ENCODE results near the gene GRHL1. TPM values are rescaled to one million over a fixed set of nuclear protein-coding genes. Genes with fewer than 3 reads are reported as not detected.

The GRHL1 gene
- total and polyA plus RNA-seq, 8 donors: 0.95 to 5.3 (median 2.1) TPM

DNA sequence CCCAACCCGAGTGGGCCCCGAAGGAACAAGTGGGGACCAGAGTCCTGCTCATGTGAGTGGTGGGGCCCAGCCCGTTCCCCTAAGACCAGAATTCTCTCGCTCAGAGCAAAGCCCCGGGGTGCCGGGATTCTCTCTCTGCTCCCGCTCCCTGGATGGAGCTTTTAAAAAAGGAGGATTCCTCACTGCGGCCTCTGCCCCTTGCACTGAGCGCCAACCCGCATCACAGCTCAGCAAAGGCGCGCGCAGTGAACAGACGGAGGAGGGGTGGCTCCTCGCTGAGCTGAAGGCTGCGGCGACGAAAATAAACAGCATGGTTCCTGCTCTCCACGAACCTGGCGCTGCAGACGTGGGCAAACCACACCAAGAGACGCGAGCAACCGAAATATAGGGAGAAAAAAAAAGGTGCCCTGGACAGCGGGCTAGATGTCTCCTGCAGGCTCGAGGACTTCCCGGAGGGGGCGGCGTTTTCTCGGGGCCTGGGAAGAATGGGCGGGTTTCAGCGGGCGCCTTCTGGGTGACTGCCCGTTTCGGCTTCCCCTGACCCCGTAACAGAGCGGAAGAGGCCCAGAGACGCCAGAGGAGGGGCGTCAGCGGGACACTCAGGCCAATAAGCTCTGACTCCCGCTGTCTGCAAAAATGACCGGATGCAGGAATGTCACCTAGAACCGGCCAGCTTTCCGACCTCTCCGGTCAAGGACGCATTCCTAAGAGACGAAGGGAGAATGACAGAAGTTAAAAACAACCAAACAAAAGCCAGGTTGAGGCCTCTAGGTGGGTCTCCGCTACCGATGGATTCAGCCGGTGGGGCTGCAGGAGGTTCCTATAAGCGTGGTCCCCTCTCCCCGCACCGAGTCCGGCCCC, 91.0 kb downstream of the GRHL1 start:
- 11 to 15% methylated on average over 52 to 54 of the region's 54 CpGs for WGBS, 2 donors
- intact Hi-C loops (cut with DNase I): no loop called here
- Histone ChIP-seq H3K4me1 (peaks cover 42 to 51% (median 44%) of the 10 kb centered on the region in 3 donors), H3K27ac (peak overlapping the region; percentile 92 to 97 (median 94)), H3K27me3 (no peaks in the 10 kb centered on the region), H3K36me3 (peaks cover 0 to 7% (median 4%) of the 10 kb centered on the region in 3 donors), H3K9me3 (no peaks in the 10 kb centered on the region), H3K4me3 (peak overlapping the region; percentile 7 to 42 (median 28))
- TF ChIP-seq, protein P1, sequence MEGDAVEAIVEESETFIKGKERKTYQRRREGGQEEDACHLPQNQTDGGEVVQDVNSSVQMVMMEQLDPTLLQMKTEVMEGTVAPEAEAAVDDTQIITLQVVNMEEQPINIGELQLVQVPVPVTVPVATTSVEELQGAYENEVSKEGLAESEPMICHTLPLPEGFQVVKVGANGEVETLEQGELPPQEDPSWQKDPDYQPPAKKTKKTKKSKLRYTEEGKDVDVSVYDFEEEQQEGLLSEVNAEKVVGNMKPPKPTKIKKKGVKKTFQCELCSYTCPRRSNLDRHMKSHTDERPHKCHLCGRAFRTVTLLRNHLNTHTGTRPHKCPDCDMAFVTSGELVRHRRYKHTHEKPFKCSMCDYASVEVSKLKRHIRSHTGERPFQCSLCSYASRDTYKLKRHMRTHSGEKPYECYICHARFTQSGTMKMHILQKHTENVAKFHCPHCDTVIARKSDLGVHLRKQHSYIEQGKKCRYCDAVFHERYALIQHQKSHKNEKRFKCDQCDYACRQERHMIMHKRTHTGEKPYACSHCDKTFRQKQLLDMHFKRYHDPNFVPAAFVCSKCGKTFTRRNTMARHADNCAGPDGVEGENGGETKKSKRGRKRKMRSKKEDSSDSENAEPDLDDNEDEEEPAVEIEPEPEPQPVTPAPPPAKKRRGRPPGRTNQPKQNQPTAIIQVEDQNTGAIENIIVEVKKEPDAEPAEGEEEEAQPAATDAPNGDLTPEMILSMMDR (IDR thresholded peaks at IDR 0.05): no peak
- peak; percentile 80 to 89 (median 83) for DNase-seq
- peak; percentile 2 to 22 (median 12) for ATAC-seq
- no peak for FAIRE-seq

DNA sequence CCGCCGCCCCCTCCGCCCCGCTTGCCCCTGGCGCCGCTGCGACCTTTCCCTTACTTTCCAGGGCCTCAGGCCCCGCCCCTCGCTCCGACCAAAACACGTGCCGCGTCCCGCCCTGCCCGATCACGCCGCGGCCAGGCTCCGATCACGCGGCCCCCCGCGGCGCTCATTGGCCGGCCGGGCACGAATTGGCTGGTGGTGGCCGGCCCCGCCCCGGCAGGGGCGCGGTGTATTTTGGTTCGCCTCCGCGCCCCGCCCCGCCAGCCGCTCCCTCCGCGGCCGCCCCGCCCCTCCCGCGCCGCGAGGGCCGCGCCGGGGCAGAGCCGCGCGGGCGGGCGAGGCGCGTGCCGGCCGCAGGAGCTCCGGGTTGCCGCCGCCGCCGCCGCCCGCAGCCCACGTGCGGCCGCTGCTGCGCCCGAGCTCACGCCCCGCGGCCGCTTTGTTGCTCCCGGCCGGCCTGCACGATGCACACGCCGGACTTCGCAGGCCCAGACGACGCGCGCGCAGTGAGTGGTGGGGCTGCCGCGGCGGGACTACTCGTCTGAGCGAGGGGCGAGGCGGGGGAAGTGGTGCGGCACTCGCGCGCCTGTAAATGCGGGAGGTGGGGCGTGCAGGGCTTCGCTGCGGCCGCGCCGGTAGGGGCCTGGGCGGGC, 91.9 kb downstream of the GRHL1 start, which contains the start of gene KLF11:
Gene KLF11 (plus strand): TSS at position 295 of the 650 bp plus-strand sequence. CDS start 167 bp downstream, at position 462.
- DNase-seq (peak; percentile 93 to 99 (median 96)), FAIRE-seq (no peak), ATAC-seq (peak; percentile 57 to 71 (median 64))
- H3K27ac ChIP-seq: peak within 1 kb of the TSS; percentile 97 to 98 (median 98)
- peak within 1 kb of the TSS; percentile 40 to 74 (median 57) for H3K4me3 ChIP-seq
- TF ChIP-seq, protein P1 (IDR thresholded peaks at IDR 0.05): no peak
- no peaks in the 10 kb centered on the region for H3K27me3 ChIP-seq
- H3K4me1 ChIP-seq: peaks cover 48 to 55% (median 53%) of the 10 kb centered on the region in 3 donors
- no peaks in the 10 kb centered on the region for H3K9me3 ChIP-seq
- peaks cover 0 to 15% (median 7%) of the 10 kb centered on the region in 3 donors for H3K36me3 ChIP-seq
- 1% methylated on average over 45 to 103 of the region's 104 CpGs for WGBS, 2 donors
- intact Hi-C loops (cut with DNase I): no loop called here

DNA sequence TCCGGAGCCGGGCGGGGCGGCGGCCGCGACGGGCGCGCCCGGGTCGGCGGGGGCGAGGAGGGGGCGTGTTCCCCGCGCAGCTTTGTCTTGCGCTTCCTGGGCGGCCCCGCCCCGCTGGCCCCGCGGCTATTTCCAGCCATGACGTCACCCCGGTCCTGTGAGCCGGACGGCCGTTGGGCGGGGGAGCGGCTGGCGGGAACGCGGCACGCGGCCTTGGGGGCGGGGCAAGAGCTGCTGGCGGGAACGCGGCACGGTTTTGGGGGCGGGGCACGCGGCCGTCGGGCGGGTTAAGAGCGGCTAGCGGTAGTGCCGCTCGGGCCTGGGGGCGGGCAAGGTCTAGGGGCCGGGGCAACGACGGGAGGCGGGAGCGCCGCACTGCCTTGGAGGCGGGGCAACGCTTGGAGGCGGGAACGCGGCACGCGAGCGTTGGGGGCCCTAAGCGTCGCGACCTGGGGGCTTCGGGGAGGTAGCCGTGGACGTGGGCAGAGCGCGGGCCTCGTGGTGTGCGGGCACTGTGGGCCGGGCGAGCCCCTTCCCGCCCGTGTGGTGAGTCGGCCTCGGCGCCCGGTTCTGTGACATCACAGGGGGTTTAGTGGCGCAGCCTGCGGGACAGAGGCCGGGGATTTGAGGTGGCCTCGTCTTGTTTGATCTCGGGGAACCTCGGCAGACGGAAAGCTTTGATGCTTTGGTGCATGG, 92.6 kb downstream of the GRHL1 start:
- ATAC-seq (peak; percentile 65 to 77 (median 70)), FAIRE-seq (no peak), DNase-seq (peak; percentile 97 to 100 (median 98))
- Histone ChIP-seq H3K4me3 (peak overlapping the region; percentile 40 to 74 (median 57)), H3K9me3 (no peaks in the 10 kb centered on the region), H3K4me1 (peaks cover 51 to 60% (median 56%) of the 10 kb centered on the region in 3 donors), H3K36me3 (peaks cover 0 to 22% (median 10%) of the 10 kb centered on the region in 3 donors), H3K27ac (peak overlapping the region; percentile 96 to 98 (median 98)), H3K27me3 (no peaks in the 10 kb centered on the region)
- WGBS, 2 donors: 3% methylated on average over 55 to 90 of the region's 90 CpGs
- TF ChIP-seq, protein P1 (IDR thresholded peaks at IDR 0.05): no peak
- intact Hi-C loops (cut with DNase I): no loop called here

DNA sequence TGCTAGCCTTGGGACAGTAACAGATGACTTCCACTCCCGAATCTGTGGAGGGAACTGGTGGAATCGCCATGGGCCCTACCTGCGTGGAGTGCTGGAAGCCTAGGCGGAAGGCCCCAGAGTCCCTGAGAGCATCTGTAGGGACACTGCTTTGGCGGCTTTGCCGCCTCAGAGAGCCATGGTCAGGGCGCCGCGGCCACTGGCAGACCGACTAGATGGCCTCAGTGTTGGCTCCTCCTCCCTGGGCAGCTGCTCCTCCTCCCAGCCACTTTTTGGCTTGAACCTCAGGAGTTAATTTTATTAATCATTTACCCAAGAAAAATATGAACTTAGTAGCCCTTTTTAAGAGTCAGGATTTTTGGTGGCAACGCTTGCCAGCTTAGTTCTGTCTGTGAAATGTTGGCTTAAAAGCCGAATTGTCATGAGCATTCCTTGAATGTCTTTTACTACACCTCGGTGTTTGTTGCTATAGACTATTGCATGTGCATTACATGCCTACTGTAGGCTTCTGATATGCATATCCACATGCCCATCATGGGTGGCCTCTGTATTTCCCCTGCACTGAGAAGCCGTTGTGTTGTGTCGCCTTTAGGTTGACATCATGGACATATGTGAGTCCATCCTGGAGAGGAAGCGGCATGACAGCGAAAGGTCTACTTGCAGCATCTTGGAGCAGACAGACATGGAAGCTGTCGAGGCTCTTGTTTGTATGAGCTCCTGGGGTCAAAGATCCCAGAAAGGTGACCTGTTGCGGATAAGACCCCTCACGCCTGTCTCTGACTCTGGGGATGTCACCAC, 94.3 kb downstream of the GRHL1 start:
- TF ChIP-seq, protein P1 (IDR thresholded peaks at IDR 0.05): no peak
- intact Hi-C loops (cut with DNase I): loop anchor here in 2 of 3 donors (5.0 kb wide), 2 partner anchors 58 to 243 kb away; no protein-coding TSS in a partner anchor
- Histone ChIP-seq H3K27me3 (no peaks in the 10 kb centered on the region), H3K27ac (peak overlapping the region; percentile 96 to 98 (median 98)), H3K4me3 (peak overlapping the region in 3 of 4 donors; percentile 52 to 74 (median 62)), H3K4me1 (peaks cover 42 to 56% (median 49%) of the 10 kb centered on the region in 3 donors), H3K36me3 (peaks cover 0 to 37% (median 14%) of the 10 kb centered on the region in 3 donors), H3K9me3 (no peaks in the 10 kb centered on the region)
- FAIRE-seq: no peak
- ATAC-seq: peak; percentile 39 to 52 (median 50)
- 29 to 30% methylated on average over 20 of the region's 20 CpGs for WGBS, 2 donors
- DNase-seq: peak; percentile 84 to 92 (median 88)

Data from pancreas (tissue), 10 donors.